A673 (cell line): ENCODE data around the gene PRKAR2A. TPM values are rescaled to one million over a fixed set of nuclear protein-coding genes. Genes with fewer than 3 reads are reported as not detected.

Source experiments
- BruUV-seq: library from RNA; stranded (reverse); fragments of 400-500 nt; replicated peaks from 2 replicates; lab custom pipeline; 2021; lab: Mats Ljungman, UMichigan
- CTCF ChIA-PET: fragments of 300-600 bp; sonication (Branson Sonifier 250); formaldehyde crosslinking; loops from one replicate; lab custom pipeline; 2022; ENCODE audit warnings: antibody characterized with exemption; lab: Charles Lee
- POLR2A ChIA-PET: fragments of 300-600 bp; sonication (Branson Sonifier 250); formaldehyde crosslinking; loops from one replicate; lab custom pipeline; 2022; ENCODE audit warnings: antibody characterized with exemption; ENCODE audit not compliant: low non-redundant PET; lab: Charles Lee
- DNase-seq: peaks from one replicate; pipeline ENCODE4 v3.0.0-alpha.2; 2015; ENCODE audit warnings: low spot score
- H3K27ac ChIP-seq: fragments of 200-600 bp; sonication (generic); 2 replicates; pipeline ENCODE4 v1.5.1; 2016; ENCODE audit warnings: mixed run types, low read depth, mild to moderate bottlenecking, mixed read lengths, antibody characterized with exemption, low read length; ENCODE audit not compliant: poor library complexity, severe bottlenecking
- H3K27me3 ChIP-seq: fragments of 200-600 bp; sonication (generic); replicated peaks from 2 replicates; pipeline ENCODE4 v1.6.1; 2017; ENCODE audit warnings: mixed run types, low read depth, mild to moderate bottlenecking, mixed read lengths, antibody characterized with exemption, low read length; ENCODE audit not compliant: insufficient read depth, poor library complexity
- H3K36me3 ChIP-seq: fragments of 200-600 bp; sonication (generic); 2 replicates; pipeline ENCODE4 v1.6.1; 2016; ENCODE audit warnings: mixed run types, mild to moderate bottlenecking, mixed read lengths, antibody characterized with exemption, low read length; ENCODE audit not compliant: insufficient read depth, poor library complexity, severe bottlenecking
- H3K4me1 ChIP-seq: fragments of 200-600 bp; sonication (generic); 2 replicates; pipeline ENCODE4 v1.6.1; 2017; ENCODE audit warnings: mixed run types, mild to moderate bottlenecking, mixed read lengths, antibody characterized with exemption, low read length; ENCODE audit not compliant: insufficient read depth, poor library complexity, severe bottlenecking
- H3K4me3 ChIP-seq: fragments of 200-600 bp; sonication (generic); 2 replicates; pipeline ENCODE4 v1.5.1; 2016; ENCODE audit warnings: low read depth, mixed run types, mild to moderate bottlenecking, mixed read lengths, low read length; ENCODE audit not compliant: poor library complexity, severe bottlenecking
- H3K9me3 ChIP-seq: fragments of 200-600 bp; sonication (generic); 2 replicates; pipeline ENCODE4 v1.6.1; 2016; ENCODE audit warnings: mixed run types, low read depth, mild to moderate bottlenecking, mixed read lengths, antibody characterized with exemption, low read length; ENCODE audit not compliant: poor library complexity, severe bottlenecking
- CTCF ChIP-seq: fragments of 300-800, 200-600 bp; sonication (generic); conservative IDR thresholded peaks from 2 replicates; pipeline ENCODE4 v1.5.1; 2017; ENCODE audit warnings: low read depth, mild to moderate bottlenecking, antibody characterized with exemption, low read length, moderate library complexity, mixed read lengths
- EZH2 ChIP-seq: fragments of 200-600 bp; sonication (generic); IDR thresholded peaks from 2 replicates; pipeline ENCODE4 v1.6.1; 2017; ENCODE audit warnings: borderline replicate concordance, low read depth, mild to moderate bottlenecking, mixed read lengths, antibody characterized with exemption, low read length; ENCODE audit not compliant: poor library complexity, severe bottlenecking
- intact Hi-C: fragments of 100-400 bp; cut with micrococcal nuclease; formaldehyde crosslinking; loops from one replicate; pipeline ENCODE4 v1.10.0; 2022; ENCODE audit not compliant: unreplicated experiment
- total RNA-seq: library from RNA; stranded (reverse); gene quantifications from 2 replicates; pipeline ENCODE4 v1.2.3, GENCODE V29; 2021

PRKAR2A gene
- total RNA-seq, 1 experiment from 2014 or later: 35.8 TPM

- intact Hi-C loops: no loop called here
- Histone ChIP-seq H3K4me1 (no peaks in the 10 kb centered on the region), H3K27me3 (no peaks in the 10 kb centered on the region), H3K36me3 (no peaks in the 10 kb centered on the region), H3K27ac (no peak overlapping the region), H3K4me3 (no peak overlapping the region), H3K9me3 (no peaks in the 10 kb centered on the region)
- DNase-seq: no peak
- CTCF ChIA-PET: no interaction called here
- no TSS peak for BruUV-seq
- POLR2A ChIA-PET: no interaction called here
- TF ChIP-seq CTCF (no peak), EZH2 (no peak)
Measured at GRCh38 chr3:48855681-48856447, 8.2 kb upstream of the PRKAR2A start.

- intact Hi-C loops: no loop called here
- BruUV-seq: no TSS peak
- no peak overlapping the region for H3K27ac ChIP-seq
- H3K9me3 ChIP-seq: no peaks in the 10 kb centered on the region
- H3K4me1 ChIP-seq: no peaks in the 10 kb centered on the region
- no peak overlapping the region for H3K4me3 ChIP-seq
- no peak for DNase-seq
- no peaks in the 10 kb centered on the region for H3K36me3 ChIP-seq
- TF ChIP-seq CTCF: no peak
- TF ChIP-seq EZH2: no peak
- ChIA-PET CTCF (no interaction called here), POLR2A (no interaction called here)
- H3K27me3 ChIP-seq: no peaks in the 10 kb centered on the region
Measured at GRCh38 chr3:48852151-48852550, 4.5 kb upstream of the PRKAR2A start.

GRCh38 chr3:48851407-48851806 lies 3.7 kb upstream of the PRKAR2A start:
- ChIA-PET CTCF (no interaction called here), POLR2A (no interaction called here)
- Histone ChIP-seq H3K27me3 (no peaks in the 10 kb centered on the region), H3K9me3 (no peaks in the 10 kb centered on the region), H3K27ac (no peak overlapping the region), H3K36me3 (no peaks in the 10 kb centered on the region), H3K4me1 (no peaks in the 10 kb centered on the region), H3K4me3 (no peak overlapping the region)
- no peak for TF ChIP-seq CTCF
- TF ChIP-seq EZH2: no peak
- BruUV-seq: no TSS peak
- peak; percentile 10 for DNase-seq
- intact Hi-C loops: no loop called here
